SK-N-SH treated with all-trans-retinoic acid at 6 μM for 48 hours (cell line): ENCODE data around the gene GPR68.
A peak's percentile ranks its signal among the peaks of the same experiment; 100 is the strongest.

ENCODE experiments used
- ATAC-seq: fragments of 200-7000 bp; cut with Tn5 transposase; 3 replicates; pipeline ENCODE4 v1.9.1; 2020; ENCODE audit warnings: mild to moderate bottlenecking, moderate library complexity
- BACH2 ChIP-seq: fragments of 250-450 bp; sonication (Bioruptor Pico); IDR thresholded peaks from 2 replicates; pipeline ENCODE4 v1.9.0; 2021; ENCODE audit warnings: mild to moderate bottlenecking, borderline replicate concordance
- ESRRG ChIP-seq: fragments of 250-450 bp; sonication (Bioruptor Pico); IDR thresholded peaks from 2 replicates; pipeline ENCODE4 v1.6.1; 2021; ENCODE audit warnings: mild to moderate bottlenecking
- ISL1 ChIP-seq: fragments of 250-450 bp; sonication (Bioruptor Pico); IDR thresholded peaks from 2 replicates; pipeline ENCODE4 v2.1.2; 2022; ENCODE audit warnings: mild to moderate bottlenecking, moderate library complexity
- OSR1 ChIP-seq: fragments of 250-450 bp; sonication (Bioruptor Pico); IDR thresholded peaks from 2 replicates; pipeline ENCODE4 v1.8.0; 2022; ENCODE audit warnings: moderate library complexity, mild to moderate bottlenecking, inconsistent platforms
- PPARA ChIP-seq: fragments of 250-450 bp; sonication (Bioruptor Pico); IDR thresholded peaks from 2 replicates; pipeline ENCODE4 v1.5.0; 2020; ENCODE audit warnings: mild to moderate bottlenecking, borderline replicate concordance
- RARB ChIP-seq: fragments of 250-450 bp; sonication (Bioruptor Pico); IDR thresholded peaks from 2 replicates; pipeline ENCODE4 v1.8.0; 2021; ENCODE audit warnings: mild to moderate bottlenecking, moderate library complexity
- SNAI2 ChIP-seq: fragments of 250-450 bp; sonication (Bioruptor Pico); IDR thresholded peaks from 2 replicates; pipeline ENCODE4 v1.5.0; 2020; ENCODE audit warnings: mild to moderate bottlenecking, moderate library complexity
- TCF4 ChIP-seq: fragments of 250-450 bp; sonication (Bioruptor Pico); IDR thresholded peaks from 2 replicates; pipeline ENCODE4 v1.8.0; 2021; ENCODE audit warnings: mild to moderate bottlenecking, moderate library complexity, borderline replicate concordance
- TOX ChIP-seq: fragments of 250-450 bp; sonication (Bioruptor Pico); IDR thresholded peaks from 2 replicates; pipeline ENCODE4 v1.8.0; 2021; ENCODE audit warnings: mild to moderate bottlenecking, moderate library complexity, borderline replicate concordance
- ZC3H10 ChIP-seq: fragments of 250-450 bp; sonication (Bioruptor Pico); IDR thresholded peaks from 2 replicates; pipeline ENCODE4 v1.5.1; 2021; ENCODE audit warnings: mild to moderate bottlenecking, moderate library complexity
- ZFP3 ChIP-seq: fragments of 250-450 bp; sonication (Bioruptor Pico); IDR thresholded peaks from 2 replicates; pipeline ENCODE4 v1.5.0; 2020; ENCODE audit warnings: mild to moderate bottlenecking, moderate library complexity
- ZFP30 ChIP-seq: fragments of 450-650 bp; formaldehyde crosslinking; IDR thresholded peaks from 2 replicates; pipeline ENCODE4 v1.5.0; 2022; ENCODE audit warnings: mild to moderate bottlenecking, moderate library complexity
- ZNF565 ChIP-seq: fragments of 450-650 bp; formaldehyde crosslinking; conservative IDR thresholded peaks from 2 replicates; pipeline ENCODE4 v1.5.0; 2020; ENCODE audit warnings: low read depth, mild to moderate bottlenecking, moderate library complexity
- ZNF70 ChIP-seq: fragments of 450-650 bp; formaldehyde crosslinking; IDR thresholded peaks from 2 replicates; pipeline ENCODE4 v1.5.0; 2020; ENCODE audit warnings: mild to moderate bottlenecking, moderate library complexity
- ZNF8 ChIP-seq: fragments of 450-650 bp; formaldehyde crosslinking; IDR thresholded peaks from 2 replicates; pipeline ENCODE4 v1.5.0; 2020; ENCODE audit warnings: mild to moderate bottlenecking, moderate library complexity
- TF ChIP-seq, protein P1 (sequence below): fragments of 250-450 bp; sonication (Bioruptor Pico); IDR thresholded peaks from 2 replicates; pipeline ENCODE4 v1.8.0; 2020; ENCODE audit warnings: mild to moderate bottlenecking, moderate library complexity, borderline replicate concordance
- TF ChIP-seq, protein P2 (sequence below): fragments of 250-450 bp; sonication (Bioruptor Pico); IDR thresholded peaks from 2 replicates; pipeline ENCODE4 v1.5.0; 2020; ENCODE audit warnings: mild to moderate bottlenecking, moderate library complexity
- TF ChIP-seq, protein P3 (sequence below): fragments of 250-450 bp; sonication (Bioruptor Pico); IDR thresholded peaks from 2 replicates; pipeline ENCODE4 v1.5.1; 2020; ENCODE audit warnings: low read depth, mild to moderate bottlenecking, moderate library complexity
- TF ChIP-seq, protein P4 (sequence below): fragments of 250-450 bp; sonication (Bioruptor Pico); IDR thresholded peaks from 2 replicates; pipeline ENCODE4 v1.8.0; 2021; ENCODE audit warnings: low read depth, mild to moderate bottlenecking, moderate library complexity, borderline replicate concordance

The GPR68 gene

DNA sequence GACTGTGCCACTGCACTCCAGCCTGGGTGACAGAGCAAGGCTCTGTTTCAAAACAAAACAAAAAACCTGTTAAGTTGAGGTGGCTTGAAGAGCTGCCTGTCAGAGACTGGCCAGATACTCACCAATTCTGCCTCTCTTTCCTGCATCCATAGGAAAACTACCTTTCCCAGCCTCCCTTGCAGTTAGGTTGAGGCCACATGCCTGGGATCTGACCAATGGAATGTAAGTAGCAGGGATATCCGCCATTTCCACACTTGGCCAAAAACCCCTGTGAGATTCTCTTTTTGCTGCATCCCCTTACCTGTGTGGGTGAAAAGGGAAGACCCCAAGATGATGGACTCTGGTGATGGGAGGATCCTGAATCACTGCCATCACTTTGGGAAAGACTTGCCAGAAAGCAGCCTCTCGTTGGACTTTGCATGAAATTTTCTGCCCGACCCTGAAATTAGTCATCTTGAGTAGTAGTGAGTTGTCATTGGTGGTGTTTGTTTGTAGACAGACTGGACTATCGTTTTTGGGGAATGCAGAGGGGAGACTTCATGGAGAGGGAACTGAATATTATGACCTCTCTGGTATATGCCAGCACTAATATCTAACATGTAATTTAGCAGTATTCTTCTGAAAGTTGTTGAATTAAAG, 14.0 kb downstream of the GPR68 start:
- TF ChIP-seq ZNF8 (CRISPR knock-in tag) (no peak), PPARA (CRISPR knock-in tag) (no peak), ZNF70 (CRISPR knock-in tag) (no peak), OSR1 (CRISPR knock-in tag) (no peak), ISL1 (CRISPR knock-in tag) (no peak), RARB (CRISPR knock-in tag) (no peak), TOX (CRISPR knock-in tag) (no peak), ZNF565 (CRISPR knock-in tag) (no peak)
- TF ChIP-seq, protein P1, sequence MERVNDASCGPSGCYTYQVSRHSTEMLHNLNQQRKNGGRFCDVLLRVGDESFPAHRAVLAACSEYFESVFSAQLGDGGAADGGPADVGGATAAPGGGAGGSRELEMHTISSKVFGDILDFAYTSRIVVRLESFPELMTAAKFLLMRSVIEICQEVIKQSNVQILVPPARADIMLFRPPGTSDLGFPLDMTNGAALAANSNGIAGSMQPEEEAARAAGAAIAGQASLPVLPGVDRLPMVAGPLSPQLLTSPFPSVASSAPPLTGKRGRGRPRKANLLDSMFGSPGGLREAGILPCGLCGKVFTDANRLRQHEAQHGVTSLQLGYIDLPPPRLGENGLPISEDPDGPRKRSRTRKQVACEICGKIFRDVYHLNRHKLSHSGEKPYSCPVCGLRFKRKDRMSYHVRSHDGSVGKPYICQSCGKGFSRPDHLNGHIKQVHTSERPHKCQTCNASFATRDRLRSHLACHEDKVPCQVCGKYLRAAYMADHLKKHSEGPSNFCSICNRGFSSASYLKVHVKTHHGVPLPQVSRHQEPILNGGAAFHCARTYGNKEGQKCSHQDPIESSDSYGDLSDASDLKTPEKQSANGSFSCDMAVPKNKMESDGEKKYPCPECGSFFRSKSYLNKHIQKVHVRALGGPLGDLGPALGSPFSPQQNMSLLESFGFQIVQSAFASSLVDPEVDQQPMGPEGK (CRISPR knock-in tag): no peak

DNA sequence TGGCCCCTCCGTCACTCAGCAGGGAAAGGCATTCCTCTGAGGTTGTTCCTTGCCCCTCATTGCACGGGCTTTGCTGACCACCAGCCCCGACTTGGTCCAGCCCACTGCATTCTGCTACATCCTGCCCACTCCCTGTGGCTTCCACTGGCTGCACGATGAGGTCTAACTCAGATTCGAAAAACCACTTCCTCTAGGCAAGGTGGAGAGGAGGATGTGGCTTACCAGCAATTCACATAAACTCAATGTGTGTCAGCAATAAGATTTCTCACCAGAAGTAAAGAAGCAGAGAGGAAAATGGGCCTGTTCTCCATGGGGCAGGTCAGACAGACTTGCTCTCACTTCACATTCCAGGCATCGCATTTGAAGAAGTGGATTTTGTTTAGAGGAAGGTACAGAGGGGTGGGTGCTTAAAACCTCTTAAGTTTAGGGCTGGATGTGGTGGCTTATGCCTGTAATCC, 14.7 kb downstream of the GPR68 start:
- no peak for ATAC-seq
- TF ChIP-seq, protein P1 (CRISPR knock-in tag): no peak
- no peak for TF ChIP-seq RARB (CRISPR knock-in tag)
- no peak for TF ChIP-seq ZFP3 (CRISPR knock-in tag)
- TF ChIP-seq OSR1 (CRISPR knock-in tag): no peak
- no peak for TF ChIP-seq ZFP30 (CRISPR knock-in tag)
- no peak for TF ChIP-seq ZC3H10 (CRISPR knock-in tag)
- TF ChIP-seq, protein P2, sequence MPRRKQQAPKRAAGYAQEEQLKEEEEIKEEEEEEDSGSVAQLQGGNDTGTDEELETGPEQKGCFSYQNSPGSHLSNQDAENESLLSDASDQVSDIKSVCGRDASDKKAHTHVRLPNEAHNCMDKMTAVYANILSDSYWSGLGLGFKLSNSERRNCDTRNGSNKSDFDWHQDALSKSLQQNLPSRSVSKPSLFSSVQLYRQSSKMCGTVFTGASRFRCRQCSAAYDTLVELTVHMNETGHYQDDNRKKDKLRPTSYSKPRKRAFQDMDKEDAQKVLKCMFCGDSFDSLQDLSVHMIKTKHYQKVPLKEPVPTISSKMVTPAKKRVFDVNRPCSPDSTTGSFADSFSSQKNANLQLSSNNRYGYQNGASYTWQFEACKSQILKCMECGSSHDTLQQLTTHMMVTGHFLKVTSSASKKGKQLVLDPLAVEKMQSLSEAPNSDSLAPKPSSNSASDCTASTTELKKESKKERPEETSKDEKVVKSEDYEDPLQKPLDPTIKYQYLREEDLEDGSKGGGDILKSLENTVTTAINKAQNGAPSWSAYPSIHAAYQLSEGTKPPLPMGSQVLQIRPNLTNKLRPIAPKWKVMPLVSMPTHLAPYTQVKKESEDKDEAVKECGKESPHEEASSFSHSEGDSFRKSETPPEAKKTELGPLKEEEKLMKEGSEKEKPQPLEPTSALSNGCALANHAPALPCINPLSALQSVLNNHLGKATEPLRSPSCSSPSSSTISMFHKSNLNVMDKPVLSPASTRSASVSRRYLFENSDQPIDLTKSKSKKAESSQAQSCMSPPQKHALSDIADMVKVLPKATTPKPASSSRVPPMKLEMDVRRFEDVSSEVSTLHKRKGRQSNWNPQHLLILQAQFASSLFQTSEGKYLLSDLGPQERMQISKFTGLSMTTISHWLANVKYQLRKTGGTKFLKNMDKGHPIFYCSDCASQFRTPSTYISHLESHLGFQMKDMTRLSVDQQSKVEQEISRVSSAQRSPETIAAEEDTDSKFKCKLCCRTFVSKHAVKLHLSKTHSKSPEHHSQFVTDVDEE: no peak
- TF ChIP-seq ZNF565 (CRISPR knock-in tag): no peak

More for the DNA sequence above, 14.0 kb downstream of the GPR68 start:
- peak; percentile 43; the same call in 1 of the 3 replicates for ATAC-seq

DNA sequence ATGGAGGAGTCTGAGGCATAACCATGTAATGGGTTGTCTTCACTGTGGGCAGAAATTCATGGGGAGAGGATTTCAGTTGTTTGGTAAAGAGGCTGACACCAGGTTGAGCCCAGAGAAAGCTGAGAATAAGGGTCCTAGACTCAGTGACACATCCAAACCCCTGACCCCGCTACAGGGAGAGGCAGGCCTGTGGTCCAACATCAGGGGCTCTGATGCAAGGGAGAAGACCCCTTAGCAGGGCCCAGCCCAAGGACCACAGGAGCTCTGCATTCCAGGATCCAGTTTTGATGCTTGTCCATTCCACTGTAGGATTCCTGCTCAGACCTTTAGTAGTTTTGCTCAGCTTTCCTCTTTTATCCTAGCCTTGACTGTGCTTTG, 15.5 kb downstream of the GPR68 start:
- no peak for ATAC-seq
- TF ChIP-seq ZFP30 (CRISPR knock-in tag): no peak
- TF ChIP-seq ZNF8 (CRISPR knock-in tag): no peak
- TF ChIP-seq, protein P3, sequence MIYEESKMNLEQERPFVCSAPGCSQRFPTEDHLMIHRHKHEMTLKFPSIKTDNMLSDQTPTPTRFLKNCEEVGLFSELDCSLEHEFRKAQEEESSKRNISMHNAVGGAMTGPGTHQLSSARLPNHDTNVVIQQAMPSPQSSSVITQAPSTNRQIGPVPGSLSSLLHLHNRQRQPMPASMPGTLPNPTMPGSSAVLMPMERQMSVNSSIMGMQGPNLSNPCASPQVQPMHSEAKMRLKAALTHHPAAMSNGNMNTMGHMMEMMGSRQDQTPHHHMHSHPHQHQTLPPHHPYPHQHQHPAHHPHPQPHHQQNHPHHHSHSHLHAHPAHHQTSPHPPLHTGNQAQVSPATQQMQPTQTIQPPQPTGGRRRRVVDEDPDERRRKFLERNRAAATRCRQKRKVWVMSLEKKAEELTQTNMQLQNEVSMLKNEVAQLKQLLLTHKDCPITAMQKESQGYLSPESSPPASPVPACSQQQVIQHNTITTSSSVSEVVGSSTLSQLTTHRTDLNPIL (CRISPR knock-in tag): no peak
- TF ChIP-seq, protein P1 (CRISPR knock-in tag): no peak
- TF ChIP-seq TCF4 (CRISPR knock-in tag): no peak
- TF ChIP-seq OSR1 (CRISPR knock-in tag): no peak
- TF ChIP-seq BACH2 (CRISPR knock-in tag): no peak
- TF ChIP-seq, protein P4, sequence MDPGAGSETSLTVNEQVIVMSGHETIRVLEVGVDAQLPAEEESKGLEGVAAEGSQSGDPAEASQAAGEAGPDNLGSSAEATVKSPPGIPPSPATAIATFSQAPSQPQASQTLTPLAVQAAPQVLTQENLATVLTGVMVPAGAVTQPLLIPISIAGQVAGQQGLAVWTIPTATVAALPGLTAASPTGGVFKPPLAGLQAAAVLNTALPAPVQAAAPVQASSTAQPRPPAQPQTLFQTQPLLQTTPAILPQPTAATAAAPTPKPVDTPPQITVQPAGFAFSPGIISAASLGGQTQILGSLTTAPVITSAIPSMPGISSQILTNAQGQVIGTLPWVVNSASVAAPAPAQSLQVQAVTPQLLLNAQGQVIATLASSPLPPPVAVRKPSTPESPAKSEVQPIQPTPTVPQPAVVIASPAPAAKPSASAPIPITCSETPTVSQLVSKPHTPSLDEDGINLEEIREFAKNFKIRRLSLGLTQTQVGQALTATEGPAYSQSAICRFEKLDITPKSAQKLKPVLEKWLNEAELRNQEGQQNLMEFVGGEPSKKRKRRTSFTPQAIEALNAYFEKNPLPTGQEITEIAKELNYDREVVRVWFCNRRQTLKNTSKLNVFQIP: no peak
- TF ChIP-seq ZNF70 (CRISPR knock-in tag): no peak
- TF ChIP-seq SNAI2 (CRISPR knock-in tag): no peak
- TF ChIP-seq ISL1 (CRISPR knock-in tag): no peak
- TF ChIP-seq RARB (CRISPR knock-in tag): no peak
- no peak for TF ChIP-seq ESRRG (CRISPR knock-in tag)
- no peak for TF ChIP-seq TOX (CRISPR knock-in tag)
- no peak for TF ChIP-seq ZNF565 (CRISPR knock-in tag)
